Activated CD8-positive, alpha-beta memory T cell treated with anti-CD3 and anti-CD28 coated beads for 1 hour (primary cell): ENCODE measurements around the gene GLRX3.

Experiments used
- DNase-seq, 2 donors: peaks; one replicate each; pipeline ENCODE4 v3.0.0-alpha.2; 2020; ENCODE audit warnings: low read depth in 1 of 2; ENCODE audit errors: extremely low read depth in 1 of 2

Gene GLRX3

GRCh38 chr10:130137090-130137448 is 878 bp downstream of the GLRX3 start:
- no peak for DNase-seq

- no peak for DNase-seq
Observed at GRCh38 chr10:130137659-130138478, 1.7 kb downstream of the GLRX3 start.

- no peak for DNase-seq
Observed at GRCh38 chr10:130138479-130138866, 2.3 kb downstream of the GLRX3 start.

- DNase-seq: no peak
Observed at GRCh38 chr10:130140425-130140824, 4.2 kb downstream of the GLRX3 start.

GRCh38 chr10:130141038-130141437 is 4.8 kb downstream of the GLRX3 start:
- no peak for DNase-seq

GRCh38 chr10:130141460-130141859 is 5.3 kb downstream of the GLRX3 start:
- no peak for DNase-seq

GRCh38 chr10:130141878-130142277 is 5.7 kb downstream of the GLRX3 start:
- DNase-seq: no peak

- no peak for DNase-seq
Observed at GRCh38 chr10:130146042-130146441, 9.9 kb downstream of the GLRX3 start.

GRCh38 chr10:130159192-130159794 is 23.1 kb downstream of the GLRX3 start:
- DNase-seq: no peak

- DNase-seq: no peak
Observed at GRCh38 chr10:130160775-130161174, 24.6 kb downstream of the GLRX3 start.

- DNase-seq: no peak
Observed at GRCh38 chr10:130161331-130161730, 25.1 kb downstream of the GLRX3 start.

GRCh38 chr10:130167193-130167592 is 31.0 kb downstream of the GLRX3 start:
- no peak for DNase-seq

GRCh38 chr10:130167707-130168106 is 31.5 kb downstream of the GLRX3 start:
- no peak for DNase-seq

- no peak for DNase-seq
Observed at GRCh38 chr10:130169136-130169859, 33.1 kb downstream of the GLRX3 start.

GRCh38 chr10:130171196-130171595 is 35.0 kb downstream of the GLRX3 start:
- DNase-seq: no peak

- no peak for DNase-seq
Observed at GRCh38 chr10:130174328-130174727, 38.1 kb downstream of the GLRX3 start.

- no peak for DNase-seq
Observed at GRCh38 chr10:130175074-130175473, 38.9 kb downstream of the GLRX3 start.

GRCh38 chr10:130177250-130177649 is 41.1 kb downstream of the GLRX3 start:
- DNase-seq: no peak

- DNase-seq: no peak
Observed at GRCh38 chr10:130179640-130180039, 43.4 kb downstream of the GLRX3 start.

GRCh38 chr10:130180416-130180815 is 44.2 kb downstream of the GLRX3 start:
- DNase-seq: no peak

GRCh38 chr10:130181858-130182257 is 45.7 kb downstream of the GLRX3 start:
- no peak for DNase-seq

- no peak for DNase-seq
Observed at GRCh38 chr10:130185591-130185990, 49.4 kb downstream of the GLRX3 start.
